ENCODE results near the gene TTC3. TPM values are rescaled to one million over a fixed set of nuclear protein-coding genes. Genes with fewer than 3 reads are reported as not detected.

TTC3 gene
- total RNA-seq, 4 donors from 2014 or later: 97.5 to 226 (median 144) TPM

- Histone ChIP-seq H3K4me1 (peaks cover 0 to 4% (median 0%) of the 10 kb centered on the region in 4 donors), H3K27ac (no peak overlapping the region), H3K9me3 (no peaks in the 10 kb centered on the region), H3K36me3 (peaks cover 0 to 59% (median 0%) of the 10 kb centered on the region in 3 donors), H3K27me3 (no peaks in the 10 kb centered on the region), H3K4me3 (no peak overlapping the region)
- no peak for DNase-seq
- TF ChIP-seq CTCF (IDR thresholded peaks at IDR 0.05) (no peak), POLR2A (IDR thresholded peaks at IDR 0.05) (no peak)
Observed at GRCh38 chr21:37197746-37198145, 124.7 kb downstream of the TTC3 start.

- H3K4me1 ChIP-seq: peaks cover 0 to 4% (median 0%) of the 10 kb centered on the region in 4 donors
- no peak for DNase-seq
- no peak for TF ChIP-seq POLR2A (IDR thresholded peaks at IDR 0.05)
- H3K36me3 ChIP-seq: peaks cover 0 to 54% (median 0%) of the 10 kb centered on the region in 3 donors
- H3K9me3 ChIP-seq: no peaks in the 10 kb centered on the region
- H3K4me3 ChIP-seq: no peak overlapping the region
- H3K27ac ChIP-seq: no peak overlapping the region
- H3K27me3 ChIP-seq: no peaks in the 10 kb centered on the region
Observed at GRCh38 chr21:37199057-37199924, 126.2 kb downstream of the TTC3 start.

DNA sequence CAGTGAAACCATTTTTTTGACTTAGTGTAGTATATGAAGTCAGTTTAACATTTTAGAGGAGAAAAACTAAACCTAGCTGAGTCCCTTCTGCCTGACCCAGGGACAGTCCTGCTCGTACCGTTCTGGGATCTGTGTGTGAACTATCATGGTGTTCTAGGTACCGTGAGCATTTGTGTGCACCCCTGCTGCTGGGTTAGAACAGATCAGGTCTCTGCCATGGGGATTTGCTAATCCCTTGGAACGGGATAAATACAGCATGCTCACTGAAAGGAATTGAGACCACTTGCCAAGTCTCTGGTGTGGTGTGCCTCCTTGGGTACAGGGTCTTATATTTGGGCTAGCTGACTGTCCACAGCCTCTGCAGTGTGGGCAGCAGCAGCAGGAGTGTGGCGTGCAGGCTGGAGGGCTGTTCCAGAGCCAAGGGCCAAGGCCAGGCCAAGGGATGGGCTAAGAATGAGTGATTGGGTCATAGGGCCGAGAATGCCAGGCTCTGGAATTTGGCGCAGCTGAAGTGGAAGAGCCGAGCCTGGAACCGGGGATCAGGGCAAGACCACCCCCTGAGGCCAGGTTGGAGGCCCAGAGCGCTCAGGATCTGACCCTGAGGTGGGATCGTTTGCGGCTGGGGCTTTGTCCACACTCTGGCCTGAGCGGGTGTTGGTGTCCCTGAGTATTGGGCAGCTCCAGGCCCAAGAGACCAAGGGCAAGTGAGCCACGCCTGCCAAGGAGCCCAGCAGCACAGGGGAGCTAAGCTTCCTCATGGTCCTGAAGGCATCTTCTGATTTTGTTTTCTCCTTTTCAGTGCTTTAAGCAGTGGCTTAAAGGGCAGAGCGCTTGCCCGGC, 127.8 kb downstream of the TTC3 start:
- peaks cover 0 to 47% (median 0%) of the 10 kb centered on the region in 3 donors for H3K36me3 ChIP-seq
- H3K4me1 ChIP-seq: peaks cover 0 to 4% (median 0%) of the 10 kb centered on the region in 4 donors
- TF ChIP-seq POLR2A (IDR thresholded peaks at IDR 0.05): no peak
- no peak for TF ChIP-seq CTCF (IDR thresholded peaks at IDR 0.05)
- H3K27ac ChIP-seq: no peak overlapping the region
- H3K9me3 ChIP-seq: no peaks in the 10 kb centered on the region
- no peak overlapping the region for H3K4me3 ChIP-seq
- DNase-seq: no peak
- H3K27me3 ChIP-seq: no peaks in the 10 kb centered on the region

DNA sequence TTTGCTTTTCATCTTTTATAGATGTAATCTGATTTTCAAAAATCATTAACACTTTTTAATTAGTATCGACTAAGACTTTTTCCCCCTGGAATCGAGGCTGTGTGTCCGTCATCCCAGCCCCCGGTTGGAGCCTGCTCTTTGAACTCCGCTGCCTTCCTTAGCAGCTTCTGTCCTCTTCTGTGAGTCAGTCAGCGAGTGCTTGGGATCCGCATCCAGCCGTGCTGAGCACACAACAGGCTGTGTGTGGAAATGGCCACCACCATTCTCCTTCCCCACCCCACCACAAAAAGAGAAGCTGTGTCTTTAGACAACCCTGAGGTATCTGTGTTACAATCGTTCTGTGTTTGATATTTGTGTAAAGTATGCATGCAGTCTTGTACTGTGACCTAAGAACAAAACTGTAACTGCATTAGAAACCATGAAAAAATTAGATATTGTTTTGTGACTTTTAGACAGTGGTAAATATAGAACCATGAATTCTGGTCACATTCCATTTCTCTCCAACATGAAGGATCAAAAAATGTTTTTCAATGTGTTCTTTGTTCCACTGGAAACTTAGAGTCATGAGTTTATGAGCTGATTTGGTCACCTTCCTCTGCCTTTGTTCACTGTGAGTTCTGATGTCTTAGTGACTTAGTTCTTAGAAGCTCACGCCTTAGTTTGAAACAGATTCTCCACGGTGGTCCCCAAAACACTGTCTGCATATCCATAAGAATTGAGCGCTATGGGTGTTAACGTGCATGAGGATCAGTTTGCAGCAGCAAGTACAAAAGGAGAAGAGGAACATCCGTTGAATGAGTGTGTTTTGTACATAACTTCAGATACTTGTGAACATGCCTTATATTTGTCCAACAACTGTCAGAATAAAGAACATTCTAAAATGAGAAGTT, 129.4 kb downstream of the TTC3 start:
- no peaks in the 10 kb centered on the region for H3K27me3 ChIP-seq
- DNase-seq: no peak
- TF ChIP-seq POLR2A (IDR thresholded peaks at IDR 0.05) (no peak), CTCF (IDR thresholded peaks at IDR 0.05) (no peak)
- H3K27ac ChIP-seq: no peak overlapping the region
- H3K4me3 ChIP-seq: no peak overlapping the region
- no peaks in the 10 kb centered on the region for H3K9me3 ChIP-seq
- peaks cover 0 to 4% (median 1%) of the 10 kb centered on the region in 4 donors for H3K4me1 ChIP-seq
- H3K36me3 ChIP-seq: peaks cover 0 to 46% (median 0%) of the 10 kb centered on the region in 3 donors

- H3K9me3 ChIP-seq: no peaks in the 10 kb centered on the region
- peaks cover 0 to 35% (median 0%) of the 10 kb centered on the region in 3 donors for H3K36me3 ChIP-seq
- H3K4me3 ChIP-seq: no peak overlapping the region
- no peak for DNase-seq
- TF ChIP-seq CTCF (IDR thresholded peaks at IDR 0.05) (no peak), POLR2A (IDR thresholded peaks at IDR 0.05) (no peak)
- H3K4me1 ChIP-seq: peaks cover 0 to 12% (median 6%) of the 10 kb centered on the region in 4 donors
- no peaks in the 10 kb centered on the region for H3K27me3 ChIP-seq
- no peak overlapping the region for H3K27ac ChIP-seq
Observed at GRCh38 chr21:37204580-37204979, 131.5 kb downstream of the TTC3 start.
